ENCODE results near the gene SLC35C1. TPM values are rescaled to one million over a fixed set of nuclear protein-coding genes. Genes with fewer than 3 reads are reported as not detected.
"Not testable (repeated sequence)": the region's sequence is repeated elsewhere in the genome, so short reads cannot be mapped to it uniquely, and the experiment has no call there.

SLC35C1 gene
- total and polyA plus RNA-seq, 2 donors from 2014 or later = 5.7 to 20.6 TPM

- H3K4me3 ChIP-seq (ENCODE audit: low read length in 3 of 3) = no peak overlapping the region
These were observed 2.9 kb downstream of the SLC35C1 start for GRCh38 chr11:45807792-45808238.

GRCh38 chr11:45808427-45808826 lies 3.5 kb downstream of the SLC35C1 start:
- DNase-seq; H3K9ac ChIP-seq (ENCODE audit: low read length in 3 of 3); intact Hi-C loops (cut with DNase I); H3K4me3 ChIP-seq (ENCODE audit: low read length in 3 of 3); H3K27me3 ChIP-seq (ENCODE audit: control insufficient read depth, insufficient read depth, low read length); FAIRE-seq; H3K27ac ChIP-seq (ENCODE audit: low read depth in 2 of 2, low read length in 2 of 2); H3K9me3 ChIP-seq (ENCODE audit: control insufficient read depth in 2 of 3, insufficient read depth in 1 of 3, low read length in 3 of 3): not testable (repeated sequence)
- Histone ChIP-seq H3K36me3 (ENCODE audit: control insufficient read depth in 2 of 3, insufficient read depth in 3 of 3, low read length in 3 of 3) (peaks cover 0 to 12% (median 10%) of the 10 kb centered on the region in 3 donors), H3K4me1 (ENCODE audit: control insufficient read depth in 2 of 3, insufficient read depth in 2 of 3, low read depth in 1 of 3, low read length in 3 of 3) (peaks cover 0 to 30% (median 9%) of the 10 kb centered on the region in 3 donors)

More at GRCh38 chr11:45807792-45808238, 2.9 kb downstream of the SLC35C1 start:
- no peaks in the 10 kb centered on the region for H3K9me3 ChIP-seq (ENCODE audit: control insufficient read depth in 2 of 3, insufficient read depth in 1 of 3, low read length in 3 of 3)
- TF ChIP-seq CTCF (IDR thresholded peaks at IDR 0.05; ENCODE audit: borderline replicate concordance, extremely low read depth, insufficient read depth) = no peak
- no peak for FAIRE-seq
- intact Hi-C loops (cut with DNase I) = no loop called here
- no peak overlapping the region for H3K27ac ChIP-seq (ENCODE audit: low read depth in 2 of 2, low read length in 2 of 2)
- H3K36me3 ChIP-seq (ENCODE audit: control insufficient read depth in 2 of 3, insufficient read depth in 3 of 3, low read length in 3 of 3) = peaks cover 0 to 12% (median 10%) of the 10 kb centered on the region in 3 donors
- DNase-seq = no peak
- H3K27me3 ChIP-seq (ENCODE audit: control insufficient read depth, insufficient read depth, low read length) = no peaks in the 10 kb centered on the region
- peaks cover 0 to 30% (median 9%) of the 10 kb centered on the region in 3 donors for H3K4me1 ChIP-seq (ENCODE audit: control insufficient read depth in 2 of 3, insufficient read depth in 2 of 3, low read depth in 1 of 3, low read length in 3 of 3)
- H3K9ac ChIP-seq (ENCODE audit: low read length in 3 of 3) = no peak overlapping the region

- H3K4me1 ChIP-seq (ENCODE audit: control insufficient read depth in 2 of 3, insufficient read depth in 2 of 3, low read depth in 1 of 3, low read length in 3 of 3) = peaks cover 0 to 27% (median 9%) of the 10 kb centered on the region in 3 donors
- peaks cover 0 to 12% (median 10%) of the 10 kb centered on the region in 3 donors for H3K36me3 ChIP-seq (ENCODE audit: control insufficient read depth in 2 of 3, insufficient read depth in 3 of 3, low read length in 3 of 3)
- intact Hi-C loops (cut with DNase I) = no loop called here
- no peak overlapping the region for H3K27ac ChIP-seq (ENCODE audit: low read depth in 2 of 2, low read length in 2 of 2)
- no peak for TF ChIP-seq CTCF (IDR thresholded peaks at IDR 0.05; ENCODE audit: borderline replicate concordance, extremely low read depth, insufficient read depth)
- H3K9ac ChIP-seq (ENCODE audit: low read length in 3 of 3) = no peak overlapping the region
- DNase-seq = no peak
- FAIRE-seq = no peak
- H3K9me3 ChIP-seq (ENCODE audit: control insufficient read depth in 2 of 3, insufficient read depth in 1 of 3, low read length in 3 of 3) = no peaks in the 10 kb centered on the region
- no peak overlapping the region for H3K4me3 ChIP-seq (ENCODE audit: low read length in 3 of 3)
- no peaks in the 10 kb centered on the region for H3K27me3 ChIP-seq (ENCODE audit: control insufficient read depth, insufficient read depth, low read length)
These were observed 4.8 kb downstream of the SLC35C1 start for GRCh38 chr11:45809456-45810395.

- intact Hi-C loops (cut with DNase I) = no loop called here
- Histone ChIP-seq H3K9me3 (ENCODE audit: control insufficient read depth in 2 of 3, insufficient read depth in 1 of 3, low read length in 3 of 3) (no peaks in the 10 kb centered on the region), H3K36me3 (ENCODE audit: control insufficient read depth in 2 of 3, insufficient read depth in 3 of 3, low read length in 3 of 3) (peaks cover 0 to 12% (median 10%) of the 10 kb centered on the region in 3 donors), H3K4me3 (ENCODE audit: low read length in 3 of 3) (no peak overlapping the region), H3K27ac (ENCODE audit: low read depth in 2 of 2, low read length in 2 of 2) (no peak overlapping the region), H3K9ac (ENCODE audit: low read length in 3 of 3) (no peak overlapping the region), H3K27me3 (ENCODE audit: control insufficient read depth, insufficient read depth, low read length) (no peaks in the 10 kb centered on the region), H3K4me1 (ENCODE audit: control insufficient read depth in 2 of 3, insufficient read depth in 2 of 3, low read depth in 1 of 3, low read length in 3 of 3) (peaks cover 0 to 25% (median 9%) of the 10 kb centered on the region in 3 donors)
- FAIRE-seq = no peak
- no peak for DNase-seq
- TF ChIP-seq CTCF (IDR thresholded peaks at IDR 0.05; ENCODE audit: borderline replicate concordance, extremely low read depth, insufficient read depth) = no peak
These were observed 5.6 kb downstream of the SLC35C1 start for GRCh38 chr11:45810431-45811108.
